Right renal cortex interstitium (tissue), 3 donors: ENCODE results near the gene NCOA6. TPM values are rescaled to one million over a fixed set of nuclear protein-coding genes. Genes with fewer than 3 reads are reported as not detected.
"Not testable (repeated sequence)": the region's sequence is repeated elsewhere in the genome, so short reads cannot be mapped to it uniquely, and the experiment has no call there.

Source experiments
- DNase-seq, 3 donors: peaks; one replicate each; pipeline ENCODE4 v3.0.0-alpha.2; 2013; ENCODE audit warnings: low read depth in 3 of 3, low spot score in 2 of 3
- polyA plus RNA-seq, 3 donors: library from polyadenylated mRNA; unstranded; fragments of 120-200 nt; gene quantifications; one replicate each; pipeline ENCODE4 v1.2.1, GENCODE V29; 2013; ENCODE audit not compliant: insufficient read length in 3 of 3

NCOA6 gene
- polyA plus RNA-seq, 3 donors: 53.8 to 58.3 (median 54.3) TPM

GRCh38 chr20:34724172-34724571 lies 101.3 kb downstream of the NCOA6 start:
- DNase-seq: no peak

- not testable (repeated sequence) for DNase-seq
These were observed 102.9 kb downstream of the NCOA6 start for GRCh38 chr20:34722560-34722959.

- no peak for DNase-seq
These were observed 105.2 kb downstream of the NCOA6 start for GRCh38 chr20:34720266-34720665.

GRCh38 chr20:34719242-34720017 lies 106.0 kb downstream of the NCOA6 start:
- DNase-seq: not testable (repeated sequence)

GRCh38 chr20:34717230-34718095 lies 108.0 kb downstream of the NCOA6 start:
- no peak for DNase-seq

- no peak for DNase-seq
These were observed 108.6 kb downstream of the NCOA6 start for GRCh38 chr20:34716921-34717229.

- DNase-seq: no peak
These were observed 110.1 kb downstream of the NCOA6 start for GRCh38 chr20:34715384-34715783.

GRCh38 chr20:34713944-34714515 lies 111.4 kb downstream of the NCOA6 start:
- DNase-seq: not testable (repeated sequence)

GRCh38 chr20:34713194-34713943 lies 112.1 kb downstream of the NCOA6 start:
- no peak for DNase-seq

- DNase-seq: no peak
These were observed 112.8 kb downstream of the NCOA6 start for GRCh38 chr20:34712525-34713192.

GRCh38 chr20:34711813-34712430 lies 113.5 kb downstream of the NCOA6 start:
- DNase-seq: no peak

GRCh38 chr20:34710861-34711574 lies 114.4 kb downstream of the NCOA6 start:
- no peak for DNase-seq

GRCh38 chr20:34710568-34710839 lies 114.9 kb downstream of the NCOA6 start:
- no peak for DNase-seq

GRCh38 chr20:34709831-34710567 lies 115.5 kb downstream of the NCOA6 start:
- DNase-seq: peak in 1 of 3 donors; percentile 48

GRCh38 chr20:34709044-34709830 lies 116.2 kb downstream of the NCOA6 start:
- peak; percentile 61 to 74 (median 73) for DNase-seq

- peak in 2 of 3 donors; percentile 18 to 23 for DNase-seq
These were observed 116.8 kb downstream of the NCOA6 start for GRCh38 chr20:34708621-34709043.

- DNase-seq: no peak
These were observed 118.3 kb downstream of the NCOA6 start for GRCh38 chr20:34706912-34707784.
